RWPE1 (cell line): Measurements from ENCODE around the gene ZNF428.

ENCODE experiments used
- CTCF ChIA-PET: fragments of 350-600 bp; sonication (Branson Sonifier 250); formaldehyde crosslinking; extraction: SDS; loops from one replicate; lab custom pipeline; 2021; lab: Yijun Ruan, JAX
- POLR2A ChIA-PET: fragments of 400-600 bp; formaldehyde crosslinking; extraction: SDS; loops from one replicate; lab custom pipeline; 2020; ENCODE audit warnings: antibody characterized with exemption; ENCODE audit not compliant: low non-redundant PET; lab: Yijun Ruan, JAX
- DNase-seq: peaks from one replicate; pipeline ENCODE4 v3.0.0; 2012; ENCODE audit warnings: low spot score
- H3K27ac ChIP-seq: fragments of 450-650 bp; 2 replicates; pipeline ENCODE4 v1.5.1; 2017
- TF ChIP-seq, protein P1 (sequence below): fragments of 450-650 bp; conservative IDR thresholded peaks from 2 replicates; pipeline ENCODE4 v1.5.1; 2017; ENCODE audit warnings: low read depth, mild to moderate bottlenecking

The ZNF428 gene

DNA sequence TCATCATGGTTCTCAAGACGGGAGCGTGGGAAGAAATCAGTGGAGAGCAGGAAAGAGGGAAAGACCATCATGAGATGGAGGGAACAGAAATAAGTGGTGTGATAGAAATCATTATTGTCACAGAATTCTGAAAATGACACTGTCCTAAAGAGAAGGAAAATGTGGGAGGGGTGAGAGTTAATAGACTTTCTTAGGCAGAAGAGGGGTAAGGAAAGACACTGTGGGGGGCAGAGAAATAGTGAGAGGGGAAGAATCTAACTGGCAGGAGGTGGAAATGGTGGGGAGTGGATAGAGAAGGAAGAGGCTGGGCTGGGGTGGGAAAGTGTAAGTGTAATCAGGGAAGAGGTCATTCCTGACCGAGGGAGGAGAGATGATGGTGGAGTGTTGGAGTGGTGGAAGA lies 40.6 kb downstream of the ZNF428 start:
- ChIA-PET CTCF (interaction anchor here (1.0 kb wide), 1 partner anchor 10 kb away, joined by 3 read pairs; no protein-coding TSS in a partner anchor), POLR2A (interaction anchor here (0.7 kb wide), 1 partner anchor 9 kb away, joined by 8 read pairs; no protein-coding TSS in a partner anchor)
- TF ChIP-seq, protein P1, sequence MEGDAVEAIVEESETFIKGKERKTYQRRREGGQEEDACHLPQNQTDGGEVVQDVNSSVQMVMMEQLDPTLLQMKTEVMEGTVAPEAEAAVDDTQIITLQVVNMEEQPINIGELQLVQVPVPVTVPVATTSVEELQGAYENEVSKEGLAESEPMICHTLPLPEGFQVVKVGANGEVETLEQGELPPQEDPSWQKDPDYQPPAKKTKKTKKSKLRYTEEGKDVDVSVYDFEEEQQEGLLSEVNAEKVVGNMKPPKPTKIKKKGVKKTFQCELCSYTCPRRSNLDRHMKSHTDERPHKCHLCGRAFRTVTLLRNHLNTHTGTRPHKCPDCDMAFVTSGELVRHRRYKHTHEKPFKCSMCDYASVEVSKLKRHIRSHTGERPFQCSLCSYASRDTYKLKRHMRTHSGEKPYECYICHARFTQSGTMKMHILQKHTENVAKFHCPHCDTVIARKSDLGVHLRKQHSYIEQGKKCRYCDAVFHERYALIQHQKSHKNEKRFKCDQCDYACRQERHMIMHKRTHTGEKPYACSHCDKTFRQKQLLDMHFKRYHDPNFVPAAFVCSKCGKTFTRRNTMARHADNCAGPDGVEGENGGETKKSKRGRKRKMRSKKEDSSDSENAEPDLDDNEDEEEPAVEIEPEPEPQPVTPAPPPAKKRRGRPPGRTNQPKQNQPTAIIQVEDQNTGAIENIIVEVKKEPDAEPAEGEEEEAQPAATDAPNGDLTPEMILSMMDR: no peak
- DNase-seq: no peak
- H3K27ac ChIP-seq: no peak overlapping the region

DNA sequence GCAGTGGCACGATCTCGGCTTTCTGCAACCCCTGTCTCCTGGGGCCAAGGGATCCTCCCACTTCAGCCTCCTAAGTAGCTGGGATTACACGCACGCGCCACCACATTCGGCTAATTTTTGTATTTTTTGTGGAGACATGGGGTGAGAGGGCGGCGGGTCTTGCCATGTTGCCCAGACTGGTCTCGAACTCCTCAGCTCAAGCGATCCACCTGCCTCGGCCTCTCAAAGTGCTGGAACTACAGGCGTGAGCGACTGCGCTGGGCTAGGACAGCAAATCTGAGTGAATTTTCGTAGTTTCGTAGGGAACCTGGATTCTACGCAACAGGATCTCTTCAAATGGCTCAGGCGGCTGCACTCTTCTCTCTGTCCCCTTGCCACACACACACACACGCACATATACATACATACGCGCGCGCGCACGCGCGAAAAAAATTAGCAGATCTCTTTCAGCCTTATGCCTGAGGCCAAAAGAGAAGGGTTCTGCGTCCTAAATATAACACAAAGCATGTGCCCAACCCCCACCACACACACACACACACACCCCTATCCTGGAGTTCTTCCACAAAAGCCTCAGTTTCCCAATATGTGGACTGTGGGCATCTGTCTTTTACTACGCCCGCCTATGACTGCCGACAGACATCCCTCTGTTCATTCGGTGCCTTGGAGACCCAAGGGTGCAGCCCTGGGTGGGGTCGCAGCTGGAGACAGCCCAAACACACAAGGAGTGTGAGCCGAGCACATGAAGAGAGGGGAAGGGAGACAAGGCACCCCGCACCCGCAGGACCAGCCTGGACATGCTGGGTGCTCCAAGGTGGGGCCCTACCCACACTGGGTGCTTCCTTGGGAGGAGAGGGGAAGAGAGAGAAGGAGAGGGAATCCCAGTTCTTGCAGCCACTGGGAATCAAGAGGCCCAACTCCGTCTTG lies 43.2 kb downstream of the ZNF428 start:
- DNase-seq: no peak
- TF ChIP-seq, protein P1: no peak
- CTCF ChIA-PET: no interaction called here
- POLR2A ChIA-PET: no interaction called here
- H3K27ac ChIP-seq: peak overlapping the region; percentile 80

DNA sequence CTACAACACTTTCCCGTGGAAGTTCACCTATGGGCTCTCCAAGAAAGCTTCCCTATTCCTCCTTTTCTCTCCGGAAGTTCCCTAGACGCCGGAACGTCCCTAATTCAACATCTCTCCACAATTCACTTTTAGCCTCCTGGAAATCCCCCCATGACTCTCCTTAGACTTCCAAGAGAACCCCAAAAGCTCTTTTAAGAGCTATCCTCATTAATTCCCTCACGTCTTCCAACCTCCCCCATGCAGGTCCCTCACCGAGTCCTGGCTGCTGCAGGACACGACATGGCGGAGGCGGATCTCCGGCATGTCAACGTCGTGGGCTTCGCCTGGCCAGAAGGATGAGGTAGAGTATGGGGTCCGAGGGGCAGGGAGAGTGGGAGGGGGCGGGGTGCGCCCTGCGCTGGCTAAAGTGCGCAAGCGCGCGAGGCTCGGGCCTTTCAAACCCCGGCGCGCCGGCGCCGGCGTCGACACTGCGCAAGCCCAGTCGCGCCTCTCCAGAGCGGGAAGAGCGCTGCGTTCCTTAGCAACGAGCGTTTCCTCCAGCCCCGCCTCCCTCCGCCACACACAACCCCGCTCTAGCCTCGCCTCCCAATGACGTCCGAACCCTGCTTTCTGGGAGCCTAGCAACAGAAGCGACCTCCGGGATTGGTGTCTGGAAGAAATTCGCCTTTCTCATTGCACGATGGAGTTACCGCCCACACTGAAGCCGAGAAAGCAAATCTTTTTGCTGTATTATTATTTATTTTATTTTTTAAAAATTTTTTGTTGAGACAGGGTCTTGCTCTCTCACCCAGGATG lies 44.1 kb downstream of the ZNF428 start, which contains the start of the genes PINLYP and XRCC1:
TSS of gene PINLYP (plus strand) at position 646 of the 795 bp plus-strand sequence. CDS start 1,391 bp downstream, outside the sequence.
TSS of gene XRCC1 (minus strand) at position 372 of the 795 bp plus-strand sequence. CDS start at position 303, 69 bp downstream.
- CTCF ChIA-PET: interaction anchor here (0.6 to 1.4 kb wide), 3 partner anchors 19 to 1293 kb away, joined by 3 to 4 read pairs (median 3); no protein-coding TSS in a partner anchor
- TF ChIP-seq, protein P1: no peak
- DNase-seq: peak; percentile 99
- POLR2A ChIA-PET: interaction anchor here (1.3 kb wide), 1 partner anchor 10 kb away, joined by 3 read pairs; no protein-coding TSS in a partner anchor
- H3K27ac ChIP-seq: peak within 1 kb of the TSS; percentile 80

DNA sequence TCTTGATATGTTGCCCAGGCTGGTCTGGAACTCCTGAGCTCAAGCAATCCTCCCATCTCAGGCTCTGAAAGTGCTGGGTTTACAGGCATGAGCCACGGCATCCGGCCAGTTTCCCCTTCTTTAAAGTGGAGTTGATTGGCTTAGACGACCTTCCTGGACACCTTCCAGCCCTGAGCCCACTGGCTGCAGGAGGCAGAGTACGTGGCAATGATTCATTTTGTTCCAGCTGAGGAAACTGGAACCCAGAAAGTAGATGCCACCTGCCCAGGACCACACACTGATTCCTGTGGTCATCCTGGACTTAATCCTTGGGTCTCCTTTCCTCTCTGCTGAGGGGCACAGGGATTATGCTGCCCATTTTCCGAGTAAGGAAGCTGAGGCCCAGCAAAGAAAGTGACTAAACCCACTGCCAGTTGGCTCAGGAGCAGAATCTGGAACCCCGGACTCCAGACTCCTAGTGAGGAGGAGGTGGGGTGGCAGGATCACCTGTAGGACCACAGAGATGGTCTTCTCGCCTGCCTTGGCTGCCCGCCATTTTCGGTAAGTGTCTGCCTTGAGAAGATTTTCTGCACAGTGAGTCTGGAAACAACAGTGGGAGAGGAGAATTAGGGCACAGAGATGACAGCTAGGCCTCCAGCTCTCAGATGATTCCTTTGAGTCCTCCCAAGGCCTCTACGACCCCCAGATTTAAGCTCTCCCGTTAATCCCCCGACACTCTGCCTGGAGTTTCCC lies 44.8 kb downstream of the ZNF428 start:
- peak overlapping the region; percentile 80 for H3K27ac ChIP-seq
- no peak for DNase-seq
- CTCF ChIA-PET: interaction anchor here (0.6 to 1.4 kb wide), 5 partner anchors 19 to 1293 kb away, joined by 3 to 9 read pairs (median 3); no protein-coding TSS in a partner anchor
- POLR2A ChIA-PET: interaction anchor here (1.3 kb wide), 1 partner anchor 10 kb away, joined by 3 read pairs; no protein-coding TSS in a partner anchor
- TF ChIP-seq, protein P1: no peak

DNA sequence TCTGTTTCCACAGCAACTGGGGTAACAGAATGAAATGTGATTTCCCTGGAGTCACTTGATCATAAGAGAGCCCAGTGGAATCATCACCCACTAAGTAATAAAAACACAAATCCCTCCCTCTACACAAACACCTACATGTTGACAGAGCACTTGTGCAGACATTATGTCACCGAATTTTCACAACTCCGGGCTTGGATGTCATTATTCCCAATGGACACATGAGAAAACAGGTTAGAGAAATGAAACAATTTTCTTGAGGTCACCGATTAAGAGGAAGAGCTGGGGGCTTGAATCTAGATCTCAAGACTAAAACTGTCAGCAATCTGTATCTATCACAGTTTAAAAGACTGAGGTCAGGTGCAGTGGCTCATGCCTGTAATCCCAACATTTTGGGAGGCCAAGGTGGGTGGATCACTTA lies 47.2 kb downstream of the ZNF428 start:
- TF ChIP-seq, protein P1: no peak
- ChIA-PET POLR2A (no interaction called here), CTCF (interaction anchor here (0.6 to 1.0 kb wide), 2 partner anchors 125 to 212 kb away, joined by 3 read pairs; no protein-coding TSS in a partner anchor)
- no peak for DNase-seq
- 0 out of 2 replicates have a peak overlapping the region, but pooled peaks have one; percentile 40 for H3K27ac ChIP-seq
